Measurements from ENCODE around the gene SNRPA1.
"Not testable (repeated sequence)": the region's sequence is repeated elsewhere in the genome, so short reads cannot be mapped to it uniquely, and the experiment has no call there.

SNRPA1 gene

GRCh38 chr15:101288905-101289513 lies 6.0 kb downstream of the SNRPA1 start:
- peak; percentile 75 for DNase-seq

- DNase-seq: not testable (repeated sequence)
Measured at GRCh38 chr15:101287342-101287741, 7.7 kb downstream of the SNRPA1 start.

GRCh38 chr15:101286471-101287114 lies 8.5 kb downstream of the SNRPA1 start:
- DNase-seq: no peak

GRCh38 chr15:101283931-101284330 lies 11.1 kb downstream of the SNRPA1 start:
- DNase-seq: no peak

GRCh38 chr15:101280007-101280406 lies 15.0 kb downstream of the SNRPA1 start:
- no peak for DNase-seq

GRCh38 chr15:101277943-101278564 lies 17.0 kb downstream of the SNRPA1 start:
- no peak for DNase-seq

GRCh38 chr15:101277038-101277822 lies 17.8 kb downstream of the SNRPA1 start, which contains the start of gene SELENOS:
TSS of gene SELENOS (minus strand) at chr15:101277485. CDS start at chr15:101277417, 68 bp downstream.
- peak; percentile 98 for DNase-seq

- peak; percentile 81 for DNase-seq
Measured at GRCh38 chr15:101276501-101277037, 18.5 kb downstream of the SNRPA1 start.

GRCh38 chr15:101275018-101275417 lies 20.0 kb downstream of the SNRPA1 start:
- DNase-seq: no peak

GRCh38 chr15:101273534-101273933 lies 21.5 kb downstream of the SNRPA1 start:
- no peak for DNase-seq

GRCh38 chr15:101272584-101272983 lies 22.5 kb downstream of the SNRPA1 start:
- no peak for DNase-seq

- peak; percentile 36 for DNase-seq
Measured at GRCh38 chr15:101269479-101270223, 25.4 kb downstream of the SNRPA1 start.

GRCh38 chr15:101267320-101268104 lies 27.5 kb downstream of the SNRPA1 start:
- DNase-seq: no peak

GRCh38 chr15:101266787-101267186 lies 28.3 kb downstream of the SNRPA1 start:
- DNase-seq: no peak

GRCh38 chr15:101266034-101266433 lies 29.0 kb downstream of the SNRPA1 start:
- no peak for DNase-seq

GRCh38 chr15:101264911-101265641 lies 30.0 kb downstream of the SNRPA1 start:
- peak; percentile 34 for DNase-seq

GRCh38 chr15:101264011-101264410 lies 31.0 kb downstream of the SNRPA1 start:
- DNase-seq: no peak

- no peak for DNase-seq
Measured at GRCh38 chr15:101262551-101262950, 32.5 kb downstream of the SNRPA1 start.

- peak; percentile 78 for DNase-seq
Measured at GRCh38 chr15:101258238-101259144, 36.6 kb downstream of the SNRPA1 start.

GRCh38 chr15:101256757-101257156 lies 38.3 kb downstream of the SNRPA1 start:
- DNase-seq: peak; percentile 25

Measured in RPMI8226 (cell line).